Adipocyte (in vitro differentiated cells): ENCODE data around the gene ARHGAP24.

ENCODE experiments used
- DNase-seq: peaks from one replicate; pipeline ENCODE4 v3.0.0-alpha.2; 2015; ENCODE audit warnings: low read depth
- H3K27me3 ChIP-seq: replicated peaks from 2 replicates; pipeline ENCODE4 v1.7.0; 2013; ENCODE audit warnings: mild to moderate bottlenecking, low read length, moderate library complexity; ENCODE audit not compliant: control insufficient read depth, insufficient read depth
- H3K36me3 ChIP-seq: 2 replicates; pipeline ENCODE4 v1.7.0; 2013; ENCODE audit warnings: low read length, mild to moderate bottlenecking, moderate library complexity; ENCODE audit not compliant: control insufficient read depth, insufficient read depth, severe bottlenecking
- H3K4me1 ChIP-seq: 2 replicates; pipeline ENCODE4 v1.7.0; 2013; ENCODE audit warnings: mild to moderate bottlenecking, low read length, moderate library complexity; ENCODE audit not compliant: control insufficient read depth, insufficient read depth
- H3K4me3 ChIP-seq: 2 replicates; pipeline ENCODE4 v1.7.0; 2013; ENCODE audit warnings: mild to moderate bottlenecking, low read length, moderate library complexity
- H3K9ac ChIP-seq: 2 replicates; pipeline ENCODE4 v1.7.0; 2013; ENCODE audit warnings: mild to moderate bottlenecking, low read length, moderate library complexity
- H3K9me3 ChIP-seq: 2 replicates; pipeline ENCODE4 v1.7.0; 2013; ENCODE audit warnings: mild to moderate bottlenecking, low read length, moderate library complexity; ENCODE audit not compliant: control insufficient read depth

Gene ARHGAP24

DNA sequence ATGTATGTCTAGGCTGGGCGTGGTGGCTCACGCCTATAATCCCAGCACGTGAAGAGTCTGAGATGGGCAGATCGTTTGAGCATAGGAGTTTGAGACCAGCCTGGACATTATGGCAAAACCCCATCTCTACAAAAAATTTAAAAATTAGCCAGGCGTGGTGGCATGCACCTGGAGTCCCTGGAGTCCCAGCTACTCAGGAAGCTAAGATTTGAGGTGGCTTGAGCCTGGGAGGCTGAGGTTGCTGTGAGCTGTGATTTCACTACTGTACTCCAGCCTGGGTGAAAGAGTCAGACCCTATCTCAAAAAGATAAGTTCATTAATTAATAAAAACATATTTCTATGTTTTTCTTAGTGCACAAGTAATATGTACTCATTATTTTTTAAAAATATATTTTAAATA is 238.1 kb downstream of the ARHGAP24 start:
- H3K9me3 ChIP-seq, result no peaks in the 10 kb centered on the region
- peaks cover 4% of the 10 kb centered on the region for H3K36me3 ChIP-seq
- no peaks in the 10 kb centered on the region for H3K27me3 ChIP-seq
- H3K4me1 ChIP-seq, result peaks cover 22% of the 10 kb centered on the region
- DNase-seq, result no peak
- no peak overlapping the region for H3K4me3 ChIP-seq
- H3K9ac ChIP-seq, result no peak overlapping the region

DNA sequence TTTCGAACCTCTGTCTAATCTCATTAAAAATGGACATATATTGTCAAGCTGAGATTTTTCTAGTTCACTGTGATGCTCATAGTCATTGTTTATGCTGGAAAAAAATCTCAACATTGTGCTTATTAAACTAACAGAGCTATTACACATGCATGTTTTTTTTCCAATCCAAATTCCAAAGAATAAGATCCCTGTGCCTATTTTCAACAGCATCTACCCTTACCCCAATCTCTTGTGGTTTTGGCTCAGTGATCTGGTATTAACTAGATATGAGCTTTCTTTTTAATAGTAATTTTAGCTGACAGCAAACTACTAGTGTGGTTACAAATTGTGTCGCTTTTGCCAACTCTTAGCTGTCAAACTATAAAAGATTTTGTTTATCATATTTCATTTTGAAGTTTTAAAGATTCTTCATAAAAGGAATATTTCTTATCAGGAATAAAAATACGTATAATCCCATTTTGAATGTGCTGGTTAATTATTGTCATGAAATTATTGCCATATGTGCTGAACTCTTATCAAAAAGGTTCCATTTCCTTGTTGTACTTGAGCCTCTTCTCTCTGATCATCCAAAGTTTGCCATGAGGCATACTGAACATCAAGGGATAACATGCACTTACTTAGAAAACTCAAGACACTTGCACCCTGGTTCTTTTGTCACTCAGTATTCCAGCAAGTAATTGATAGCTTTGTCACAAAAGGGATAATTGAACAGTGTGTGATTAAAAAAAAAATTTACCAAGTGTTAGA is 241.2 kb downstream of the ARHGAP24 start:
- H3K9ac ChIP-seq, result no peak overlapping the region
- DNase-seq, result no peak
- H3K36me3 ChIP-seq, result peaks cover 4% of the 10 kb centered on the region
- no peaks in the 10 kb centered on the region for H3K27me3 ChIP-seq
- no peak overlapping the region for H3K4me3 ChIP-seq
- H3K9me3 ChIP-seq, result no peaks in the 10 kb centered on the region
- H3K4me1 ChIP-seq, result peaks cover 30% of the 10 kb centered on the region

DNA sequence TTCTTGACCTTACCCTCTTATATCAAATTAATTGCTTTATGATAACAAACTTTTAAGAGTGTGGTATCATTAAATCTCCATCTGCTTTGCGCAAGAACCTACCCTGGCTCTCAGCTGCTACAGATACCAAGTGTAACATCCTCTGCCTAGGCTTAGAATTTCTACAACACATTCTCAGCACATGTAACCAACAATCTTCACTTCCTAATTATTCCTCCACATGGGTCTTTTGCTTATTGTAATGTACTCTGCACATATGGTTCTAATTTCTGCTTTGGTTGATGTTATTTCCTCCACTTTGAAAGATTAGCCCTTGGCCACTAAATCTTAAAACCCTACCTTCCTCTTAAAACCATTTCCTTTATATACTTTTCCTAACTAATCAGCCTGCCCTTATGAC is 242.4 kb downstream of the ARHGAP24 start:
- H3K36me3 ChIP-seq, result peaks cover 4% of the 10 kb centered on the region
- no peak overlapping the region for H3K9ac ChIP-seq
- no peaks in the 10 kb centered on the region for H3K27me3 ChIP-seq
- H3K9me3 ChIP-seq, result no peaks in the 10 kb centered on the region
- H3K4me1 ChIP-seq, result peaks cover 40% of the 10 kb centered on the region
- DNase-seq, result peak; percentile 54
- H3K4me3 ChIP-seq, result no peak overlapping the region

DNA sequence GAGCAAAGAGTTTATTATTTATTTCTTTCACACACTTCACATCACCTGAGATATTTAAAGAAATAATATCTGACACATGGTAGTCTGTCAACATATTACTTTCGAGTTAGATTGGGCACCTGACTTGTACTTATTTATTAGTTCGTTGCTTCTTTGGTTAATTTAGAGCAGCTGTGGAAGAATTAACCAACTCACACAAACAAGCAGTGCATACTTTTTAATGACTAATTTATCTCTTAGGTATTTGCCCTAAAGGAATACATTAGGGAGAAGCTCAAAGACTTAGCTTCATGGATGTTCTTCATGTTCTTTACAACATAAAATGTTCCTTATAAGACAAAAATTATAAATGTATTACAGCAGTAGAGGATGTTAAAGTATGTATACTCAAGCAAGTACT is 242.9 kb downstream of the ARHGAP24 start:
- H3K9ac ChIP-seq, result no peak overlapping the region
- no peaks in the 10 kb centered on the region for H3K27me3 ChIP-seq
- no peak for DNase-seq
- H3K4me3 ChIP-seq, result no peak overlapping the region
- no peaks in the 10 kb centered on the region for H3K9me3 ChIP-seq
- peaks cover 44% of the 10 kb centered on the region for H3K4me1 ChIP-seq
- H3K36me3 ChIP-seq, result peaks cover 4% of the 10 kb centered on the region

DNA sequence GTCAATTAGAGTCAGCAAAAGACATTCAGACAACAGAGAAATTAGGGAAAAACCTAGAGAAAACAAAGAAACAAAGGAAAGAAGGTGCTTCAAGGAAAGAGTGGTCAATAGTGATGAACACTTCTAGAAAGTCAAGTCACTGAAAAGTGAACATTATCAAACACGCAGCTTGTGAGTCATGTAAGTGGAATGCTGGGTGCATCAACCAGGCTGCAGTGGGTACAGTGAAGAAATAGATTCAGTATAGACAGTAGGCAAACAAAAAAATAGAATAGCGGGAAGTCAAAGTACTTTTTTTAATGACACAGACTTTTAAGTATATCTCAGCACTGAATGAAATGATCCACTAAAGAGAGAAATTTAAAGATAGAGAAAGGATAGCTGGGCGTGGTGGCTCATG is 245.8 kb downstream of the ARHGAP24 start:
- Histone ChIP-seq H3K9ac (no peak overlapping the region), H3K36me3 (no peaks in the 10 kb centered on the region), H3K4me1 (peaks cover 65% of the 10 kb centered on the region), H3K4me3 (no peak overlapping the region), H3K27me3 (no peaks in the 10 kb centered on the region), H3K9me3 (no peaks in the 10 kb centered on the region)
- peak; percentile 58 for DNase-seq

DNA sequence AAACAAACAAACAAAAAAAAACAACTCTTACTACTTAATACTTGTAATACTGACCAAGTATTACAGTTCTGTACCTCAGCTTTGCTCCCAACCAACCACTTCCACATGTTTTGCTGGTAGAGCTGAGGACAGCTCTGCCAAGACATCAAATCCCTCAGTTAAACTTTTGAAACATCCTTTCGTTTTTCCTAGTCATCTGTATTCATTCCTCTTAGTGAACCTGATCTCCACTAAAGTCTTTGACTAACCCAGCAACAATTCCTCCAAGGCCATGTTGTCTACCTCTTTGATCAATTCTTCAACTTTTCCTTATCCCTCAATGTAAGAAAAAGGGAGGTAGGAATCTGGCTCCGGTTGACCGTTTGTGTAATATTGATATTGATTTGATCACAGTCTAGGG is 247.5 kb downstream of the ARHGAP24 start:
- peaks cover 69% of the 10 kb centered on the region for H3K4me1 ChIP-seq

DNA sequence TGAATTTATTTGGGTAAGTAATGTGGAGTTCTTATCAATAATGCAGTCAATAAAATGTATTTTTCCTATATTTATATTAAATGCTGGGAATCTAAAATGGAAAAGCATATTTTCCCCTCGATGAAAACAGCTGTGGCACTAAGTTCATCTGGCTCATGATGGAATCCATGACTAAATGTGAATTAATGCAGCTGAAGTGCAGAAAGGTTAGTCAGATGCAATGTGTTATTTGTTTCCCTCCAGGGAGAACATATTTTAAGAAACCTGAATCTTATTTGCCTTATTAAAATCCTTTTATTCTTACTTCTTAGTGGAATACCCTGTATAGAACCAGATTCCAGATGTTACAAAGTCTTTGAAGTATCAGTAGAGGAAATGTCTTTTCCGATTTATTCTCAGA is 247.9 kb downstream of the ARHGAP24 start:
- Histone ChIP-seq H3K4me3 (peak overlapping the region; percentile 34), H3K36me3 (no peaks in the 10 kb centered on the region), H3K27me3 (no peaks in the 10 kb centered on the region), H3K9ac (peak overlapping the region; percentile 42), H3K9me3 (no peaks in the 10 kb centered on the region), H3K4me1 (peaks cover 68% of the 10 kb centered on the region)
- DNase-seq, result peak; percentile 44

More for the DNA sequence above, 247.5 kb downstream of the ARHGAP24 start:
- Histone ChIP-seq H3K9me3 (no peaks in the 10 kb centered on the region), H3K36me3 (no peaks in the 10 kb centered on the region), H3K27me3 (no peaks in the 10 kb centered on the region), H3K9ac (peak overlapping the region; percentile 42), H3K4me3 (peak overlapping the region; percentile 34)
- no peak for DNase-seq

DNA sequence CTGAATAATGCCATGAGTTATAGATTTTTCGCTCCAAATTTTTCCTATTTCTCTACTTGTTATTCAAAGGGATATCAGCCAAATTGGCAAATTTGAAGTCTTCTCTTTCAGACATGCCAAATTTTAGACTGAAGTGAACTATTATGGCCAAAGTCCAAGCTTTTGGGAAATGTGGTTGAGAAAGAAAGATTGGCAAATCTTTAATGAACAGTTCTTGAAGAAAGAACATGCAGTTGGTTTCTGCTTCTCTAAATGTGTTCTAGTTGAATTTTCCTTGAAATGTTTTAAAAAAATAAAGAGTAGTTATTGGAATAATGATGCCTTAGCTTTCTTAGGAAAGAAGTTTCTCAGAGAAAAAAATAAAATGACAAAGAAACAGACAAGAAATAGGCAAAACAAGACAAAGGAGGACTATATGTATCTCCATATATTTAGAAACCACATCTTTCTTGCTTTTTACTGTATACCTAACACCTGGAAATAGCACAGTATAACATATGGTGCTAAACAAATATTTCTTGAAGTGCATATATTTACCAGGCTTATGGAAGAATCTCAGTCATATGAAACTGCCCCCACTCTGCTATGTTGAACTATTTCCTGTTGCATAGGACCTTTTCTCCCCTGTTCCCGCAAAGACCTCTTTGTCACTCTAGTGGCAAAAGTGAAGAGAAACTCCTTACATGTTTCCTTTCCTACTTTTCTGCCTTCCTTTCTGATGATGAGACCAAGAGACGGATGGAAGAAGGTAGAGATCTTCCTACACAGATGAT is 250.0 kb downstream of the ARHGAP24 start:
- H3K9ac ChIP-seq, result peak overlapping the region; percentile 58
- peak; percentile 66 for DNase-seq
- H3K4me3 ChIP-seq, result peak overlapping the region; percentile 48
- peaks cover 87% of the 10 kb centered on the region for H3K4me1 ChIP-seq
- H3K27me3 ChIP-seq, result no peaks in the 10 kb centered on the region
- H3K9me3 ChIP-seq, result no peaks in the 10 kb centered on the region
- no peaks in the 10 kb centered on the region for H3K36me3 ChIP-seq

DNA sequence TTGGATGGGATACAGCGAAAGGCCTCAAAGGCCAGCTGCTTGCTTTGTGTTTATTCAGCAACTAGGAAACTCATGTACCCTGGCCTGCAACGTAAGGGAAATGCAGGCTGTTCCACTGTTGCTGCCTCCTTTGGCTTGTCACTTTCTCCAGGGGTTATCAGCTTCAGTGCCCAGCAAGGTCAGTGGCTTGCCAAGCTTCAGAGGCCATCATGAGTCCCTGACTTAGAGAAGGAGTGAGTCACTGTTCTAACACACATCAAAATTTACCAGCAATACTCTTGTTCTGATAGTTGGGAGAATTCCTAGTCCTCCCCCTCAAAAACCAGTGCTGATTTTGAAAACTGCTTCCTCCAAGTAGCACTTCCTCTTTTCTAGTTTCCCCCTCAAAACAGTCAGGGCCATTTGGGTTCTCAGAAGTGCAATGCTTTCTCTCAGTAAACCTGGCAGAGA is 250.8 kb downstream of the ARHGAP24 start:
- DNase-seq, result no peak
- peaks cover 86% of the 10 kb centered on the region for H3K4me1 ChIP-seq
- peak overlapping the region; percentile 58 for H3K9ac ChIP-seq
- peak overlapping the region; percentile 48 for H3K4me3 ChIP-seq
- H3K27me3 ChIP-seq, result no peaks in the 10 kb centered on the region
- no peaks in the 10 kb centered on the region for H3K9me3 ChIP-seq
- H3K36me3 ChIP-seq, result no peaks in the 10 kb centered on the region

DNA sequence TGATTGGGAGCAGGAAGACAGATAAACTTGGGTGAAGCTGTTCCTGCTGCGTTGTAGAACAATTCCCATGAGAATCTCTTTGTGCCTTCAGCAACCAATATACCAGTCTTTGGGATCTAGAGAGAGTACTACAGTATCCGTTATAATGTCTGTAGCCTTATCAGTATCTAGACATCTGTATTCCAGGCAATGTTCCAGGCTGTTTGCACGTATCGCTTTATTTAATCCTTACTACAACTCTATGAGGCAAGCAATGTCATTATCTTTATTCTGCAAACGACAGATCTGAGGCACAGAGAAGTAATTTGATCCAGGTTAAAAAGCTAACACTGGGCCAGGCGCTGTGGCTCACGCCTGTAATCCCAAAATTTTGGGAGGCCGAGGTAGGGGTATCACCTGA is 251.6 kb downstream of the ARHGAP24 start:
- no peak for DNase-seq
- Histone ChIP-seq H3K9me3 (no peaks in the 10 kb centered on the region), H3K4me1 (peaks cover 83% of the 10 kb centered on the region), H3K9ac (peak overlapping the region; percentile 50), H3K4me3 (peak overlapping the region; percentile 48), H3K27me3 (no peaks in the 10 kb centered on the region), H3K36me3 (no peaks in the 10 kb centered on the region)

DNA sequence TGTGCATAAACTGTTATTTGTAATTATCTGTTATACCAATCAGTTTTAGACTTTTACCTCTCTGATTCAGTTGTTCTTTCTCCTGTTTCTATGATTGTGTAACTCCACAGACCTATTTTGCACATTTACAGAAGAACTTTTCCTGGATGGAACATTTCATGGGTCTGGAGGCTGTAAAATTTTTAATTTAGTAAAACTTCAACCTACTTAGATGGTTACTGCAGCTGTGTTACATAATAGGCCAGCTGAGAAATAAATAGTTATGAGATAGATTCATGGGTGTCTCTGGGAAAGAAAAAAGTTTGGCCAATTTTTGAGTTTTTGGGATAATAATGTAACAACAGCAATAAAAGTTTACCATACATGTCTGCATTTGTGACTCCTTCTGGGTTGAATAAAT is 253.5 kb downstream of the ARHGAP24 start:
- DNase-seq, result no peak
- Histone ChIP-seq H3K36me3 (no peaks in the 10 kb centered on the region), H3K27me3 (no peaks in the 10 kb centered on the region), H3K9ac (peak overlapping the region; percentile 27), H3K4me1 (peaks cover 66% of the 10 kb centered on the region), H3K4me3 (no peak overlapping the region), H3K9me3 (no peaks in the 10 kb centered on the region)
